Measurements from ENCODE around the gene COBL.

- TF ChIP-seq, protein P1, sequence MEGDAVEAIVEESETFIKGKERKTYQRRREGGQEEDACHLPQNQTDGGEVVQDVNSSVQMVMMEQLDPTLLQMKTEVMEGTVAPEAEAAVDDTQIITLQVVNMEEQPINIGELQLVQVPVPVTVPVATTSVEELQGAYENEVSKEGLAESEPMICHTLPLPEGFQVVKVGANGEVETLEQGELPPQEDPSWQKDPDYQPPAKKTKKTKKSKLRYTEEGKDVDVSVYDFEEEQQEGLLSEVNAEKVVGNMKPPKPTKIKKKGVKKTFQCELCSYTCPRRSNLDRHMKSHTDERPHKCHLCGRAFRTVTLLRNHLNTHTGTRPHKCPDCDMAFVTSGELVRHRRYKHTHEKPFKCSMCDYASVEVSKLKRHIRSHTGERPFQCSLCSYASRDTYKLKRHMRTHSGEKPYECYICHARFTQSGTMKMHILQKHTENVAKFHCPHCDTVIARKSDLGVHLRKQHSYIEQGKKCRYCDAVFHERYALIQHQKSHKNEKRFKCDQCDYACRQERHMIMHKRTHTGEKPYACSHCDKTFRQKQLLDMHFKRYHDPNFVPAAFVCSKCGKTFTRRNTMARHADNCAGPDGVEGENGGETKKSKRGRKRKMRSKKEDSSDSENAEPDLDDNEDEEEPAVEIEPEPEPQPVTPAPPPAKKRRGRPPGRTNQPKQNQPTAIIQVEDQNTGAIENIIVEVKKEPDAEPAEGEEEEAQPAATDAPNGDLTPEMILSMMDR (conservative IDR thresholded peaks at IDR 0.05; ENCODE audit: low read length): no peak
- no peak for TF ChIP-seq EZH2phosphoT487 (IDR thresholded peaks at IDR 0.05; ENCODE audit: borderline replicate concordance)
Measured at GRCh38 chr7:51080622-51081269, 235.9 kb downstream of the COBL start.

All from Loucy (cell line).